H9 (cell line): ENCODE data around the gene RTF2. TPM values are rescaled to one million over a fixed set of nuclear protein-coding genes. Genes with fewer than 3 reads are reported as not detected.

Source experiments
- DNase-seq: peaks from one replicate; pipeline ENCODE4 v3.0.0-alpha.2; 2017
- H2AFZ ChIP-seq: one replicate; pipeline ENCODE4 v1.6.1; 2013; ENCODE audit warnings: mild to moderate bottlenecking, low read length, control low read depth, moderate library complexity
- H2AK5ac ChIP-seq: 2 replicates; pipeline ENCODE4 v1.6.1; 2013; ENCODE audit warnings: low read length, control low read depth, mixed read lengths; ENCODE audit not compliant: insufficient read length
- H2BK120ac ChIP-seq: one replicate; pipeline ENCODE4 v1.6.1; 2013; ENCODE audit warnings: low read depth, mild to moderate bottlenecking, low read length, control low read depth, inconsistent platforms; ENCODE audit not compliant: poor library complexity, severe bottlenecking
- H2BK12ac ChIP-seq: 2 replicates; pipeline ENCODE4 v1.6.1; 2013; ENCODE audit warnings: low read length, control low read depth, mixed read lengths, low read depth; ENCODE audit not compliant: insufficient read length
- H2BK15ac ChIP-seq: 2 replicates; pipeline ENCODE4 v1.6.1; 2013; ENCODE audit warnings: low read depth, low read length, control low read depth
- H2BK20ac ChIP-seq: one replicate; pipeline ENCODE4 v1.6.1; 2013; ENCODE audit warnings: low read depth, mild to moderate bottlenecking, low read length, control low read depth, inconsistent platforms; ENCODE audit not compliant: poor library complexity, severe bottlenecking
- H2BK5ac ChIP-seq: 2 replicates; pipeline ENCODE4 v1.6.1; 2013; ENCODE audit warnings: low read length, control low read depth, mixed read lengths; ENCODE audit not compliant: insufficient read length
- H3K14ac ChIP-seq: 2 replicates; pipeline ENCODE4 v1.6.1; 2013; ENCODE audit warnings: low read length, control low read depth; ENCODE audit not compliant: insufficient read depth
- H3K18ac ChIP-seq: 2 replicates; pipeline ENCODE4 v1.6.1; 2013; ENCODE audit warnings: low read depth, mild to moderate bottlenecking, mixed read lengths, low read length, control low read depth; ENCODE audit not compliant: insufficient read length
- H3K23ac ChIP-seq: 2 replicates; pipeline ENCODE4 v1.6.1; 2013; ENCODE audit warnings: low read length, control low read depth, mixed read lengths, low read depth; ENCODE audit not compliant: insufficient read length
- H3K23me2 ChIP-seq: 2 replicates; pipeline ENCODE4 v1.6.1; 2013; ENCODE audit warnings: low read depth, mild to moderate bottlenecking, mixed read lengths, low read length, control low read depth; ENCODE audit not compliant: insufficient read length, poor library complexity, severe bottlenecking
- H3K27ac ChIP-seq: 2 replicates; pipeline ENCODE4 v1.5.1; 2013; ENCODE audit warnings: low read length, control low read depth, mixed read lengths, low read depth; ENCODE audit not compliant: insufficient read length
- H3K27me3 ChIP-seq: 2 replicates; pipeline ENCODE4 v1.6.1; 2013; ENCODE audit warnings: low read length, control low read depth, inconsistent platforms; ENCODE audit not compliant: insufficient read depth
- H3K4ac ChIP-seq: 2 replicates; pipeline ENCODE4 v1.6.1; 2013; ENCODE audit warnings: low read depth, mild to moderate bottlenecking, control low read depth, inconsistent platforms, low read length, moderate library complexity
- H3K4me1 ChIP-seq: 2 replicates; pipeline ENCODE4 v1.6.1; 2013; ENCODE audit warnings: low read length, control low read depth, inconsistent platforms; ENCODE audit not compliant: insufficient read depth
- H3K4me2 ChIP-seq: 2 replicates; pipeline ENCODE4 v1.6.1; 2013; ENCODE audit warnings: low read length, control low read depth, mixed read lengths; ENCODE audit not compliant: insufficient read length, insufficient read depth
- H3K56ac ChIP-seq: 2 replicates; pipeline ENCODE4 v1.6.1; 2013; ENCODE audit warnings: low read depth, mild to moderate bottlenecking, mixed read lengths, low read length, control low read depth; ENCODE audit not compliant: insufficient read length
- H3K79me1 ChIP-seq: 2 replicates; pipeline ENCODE4 v1.6.1; 2013; ENCODE audit warnings: low read depth, mild to moderate bottlenecking, moderate library complexity, low read length, control low read depth, inconsistent platforms; ENCODE audit not compliant: insufficient read depth, poor library complexity, severe bottlenecking
- H3K79me2 ChIP-seq: 2 replicates; pipeline ENCODE4 v1.6.1; 2013; ENCODE audit warnings: low read length, control low read depth, inconsistent platforms; ENCODE audit not compliant: insufficient read depth
- H3K9ac ChIP-seq: 2 replicates; pipeline ENCODE4 v1.6.1; 2013; ENCODE audit warnings: low read length, control low read depth, mixed read lengths; ENCODE audit not compliant: insufficient read length; ENCODE audit errors: extremely low read depth
- H3K9me3 ChIP-seq: one replicate; pipeline ENCODE4 v1.6.1; 2013; ENCODE audit warnings: low read depth, low read length, inconsistent platforms; ENCODE audit not compliant: control insufficient read depth
- H3T11ph ChIP-seq: one replicate; pipeline ENCODE4 v1.6.1; 2013; ENCODE audit warnings: mild to moderate bottlenecking, low read length, control low read depth, inconsistent platforms
- H4K20me1 ChIP-seq: one replicate; pipeline ENCODE4 v1.6.1; 2013; ENCODE audit not compliant: control insufficient read depth, insufficient read length, insufficient read depth
- H4K5ac ChIP-seq: 2 replicates; pipeline ENCODE4 v1.6.1; 2013; ENCODE audit warnings: low read depth, mild to moderate bottlenecking, mixed read lengths, low read length, control low read depth; ENCODE audit not compliant: insufficient read length
- H4K8ac ChIP-seq: replicated peaks from 2 replicates; pipeline ENCODE4 v1.6.1; 2013; ENCODE audit warnings: low read length, control low read depth, mixed read lengths, low read depth; ENCODE audit not compliant: insufficient read length
- H4K91ac ChIP-seq: 2 replicates; pipeline ENCODE4 v1.6.1; 2013; ENCODE audit warnings: low read depth, mild to moderate bottlenecking, moderate library complexity, mixed read lengths, low read length, control low read depth; ENCODE audit not compliant: insufficient read length
- H3K27ac Mint-ChIP-seq, 3 experiments: 2 replicates in 2 of 3; 3 replicates in 1 of 3; pipeline ENCODE4 v1.8.0; 2020 to 2021; ENCODE audit warnings: mixed read lengths in 3 of 3, mild to moderate bottlenecking in 1 of 3, moderate library complexity in 1 of 3
- H3K27me3 Mint-ChIP-seq: 2 replicates; pipeline ENCODE4 v1.8.0; 2021; ENCODE audit warnings: low read depth, mild to moderate bottlenecking, moderate library complexity, mixed read lengths
- H3K36me3 Mint-ChIP-seq, 3 experiments: 2 replicates in 2 of 3; 3 replicates in 1 of 3; pipeline ENCODE4 v1.8.0; 2020 to 2021; ENCODE audit warnings: low read depth in 3 of 3, mixed read lengths in 3 of 3; ENCODE audit not compliant: insufficient read depth in 1 of 3
- H3K4me1 Mint-ChIP-seq, 2 experiments: 2 replicates each; pipeline ENCODE4 v1.8.0; 2020; ENCODE audit warnings: mixed read lengths in 2 of 2
- H3K4me3 Mint-ChIP-seq, 2 experiments: 2 replicates in 1 of 2; 3 replicates in 1 of 2; pipeline ENCODE4 v1.8.0; 2020 to 2021; ENCODE audit warnings: mild to moderate bottlenecking in 2 of 2, mixed read lengths in 2 of 2, moderate library complexity in 1 of 2
- H3K9me3 Mint-ChIP-seq, 2 experiments: 2 replicates in 1 of 2; 3 replicates in 1 of 2; pipeline ENCODE4 v1.8.0; 2020; ENCODE audit warnings: mild to moderate bottlenecking in 2 of 2, mixed read lengths in 2 of 2, moderate library complexity in 1 of 2
- WGBS: extraction: QIAGEN DNeasy Blood & Tissue Kit; methylation state at CpG from one replicate; pipeline ENCODE4 v1.1.7; 2013; ENCODE audit warnings: missing lambda C conversion rate, low lambda C conversion rate, mixed read lengths; ENCODE audit not compliant: insufficient read length; ENCODE audit errors: extremely low coverage; 5-methylcytosine and 5-hydroxymethylcytosine counted together
- total RNA-seq: library from RNA; stranded (reverse); gene quantifications from 2 replicates; pipeline ENCODE4 v1.2.1, GENCODE V29; 2021
- TF ChIP-seq, protein P1 (sequence below): fragments of 200-600 bp; sonication (generic); conservative IDR thresholded peaks from 3 replicates; pipeline ENCODE4 v1.8.0; 2021; ENCODE audit warnings: antibody characterized with exemption, mild to moderate bottlenecking

Gene RTF2
- total RNA-seq, 1 experiment from 2014 or later = 62.6 TPM

- H3T11ph ChIP-seq = no peak overlapping the region
- H3K79me2 ChIP-seq = no peaks in the 10 kb centered on the region
- no peak overlapping the region for H3K27ac ChIP-seq
- H2AFZ ChIP-seq = no peak overlapping the region
- H3K23me2 ChIP-seq = no peaks in the 10 kb centered on the region
- no peaks in the 10 kb centered on the region; a peak in 1 of 4 replicates for H3K4me1 Mint-ChIP-seq
- peaks cover 17 to 19% of the 10 kb centered on the region in 2 experiments for H3K9me3 Mint-ChIP-seq
- no peak overlapping the region for H3K14ac ChIP-seq
- TF ChIP-seq, protein P1, sequence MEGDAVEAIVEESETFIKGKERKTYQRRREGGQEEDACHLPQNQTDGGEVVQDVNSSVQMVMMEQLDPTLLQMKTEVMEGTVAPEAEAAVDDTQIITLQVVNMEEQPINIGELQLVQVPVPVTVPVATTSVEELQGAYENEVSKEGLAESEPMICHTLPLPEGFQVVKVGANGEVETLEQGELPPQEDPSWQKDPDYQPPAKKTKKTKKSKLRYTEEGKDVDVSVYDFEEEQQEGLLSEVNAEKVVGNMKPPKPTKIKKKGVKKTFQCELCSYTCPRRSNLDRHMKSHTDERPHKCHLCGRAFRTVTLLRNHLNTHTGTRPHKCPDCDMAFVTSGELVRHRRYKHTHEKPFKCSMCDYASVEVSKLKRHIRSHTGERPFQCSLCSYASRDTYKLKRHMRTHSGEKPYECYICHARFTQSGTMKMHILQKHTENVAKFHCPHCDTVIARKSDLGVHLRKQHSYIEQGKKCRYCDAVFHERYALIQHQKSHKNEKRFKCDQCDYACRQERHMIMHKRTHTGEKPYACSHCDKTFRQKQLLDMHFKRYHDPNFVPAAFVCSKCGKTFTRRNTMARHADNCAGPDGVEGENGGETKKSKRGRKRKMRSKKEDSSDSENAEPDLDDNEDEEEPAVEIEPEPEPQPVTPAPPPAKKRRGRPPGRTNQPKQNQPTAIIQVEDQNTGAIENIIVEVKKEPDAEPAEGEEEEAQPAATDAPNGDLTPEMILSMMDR = no peak
- no peak overlapping the region for H3K18ac ChIP-seq
- no peak overlapping the region for H2BK5ac ChIP-seq
- no peak overlapping the region for H3K4me2 ChIP-seq
- H2BK120ac ChIP-seq = no peak overlapping the region
- no peak overlapping the region for H3K9ac ChIP-seq
- no peak overlapping the region for H2BK12ac ChIP-seq
- no peaks in the 10 kb centered on the region for H3K27me3 ChIP-seq
- H3K36me3 Mint-ChIP-seq = peaks cover 39 to 59% (median 56%) of the 10 kb centered on the region in 3 experiments
- no peak overlapping the region for H3K56ac ChIP-seq
- H3K9me3 ChIP-seq = no peaks in the 10 kb centered on the region
- H4K20me1 ChIP-seq = no peaks in the 10 kb centered on the region
- H3K4me1 ChIP-seq = no peaks in the 10 kb centered on the region
- no peak overlapping the region for H3K4ac ChIP-seq
- H2BK20ac ChIP-seq = no peak overlapping the region
- WGBS = no CpG with 5 or more reads among the region's 7 CpGs
- H4K8ac ChIP-seq = no peak overlapping the region
- H2AK5ac ChIP-seq = no peak overlapping the region
- peaks cover 3% of the 10 kb centered on the region for H3K27me3 Mint-ChIP-seq
- H3K27ac Mint-ChIP-seq = no peak overlapping the region
- H3K23ac ChIP-seq = no peak overlapping the region
- no peak for DNase-seq
- H4K91ac ChIP-seq = no peak overlapping the region
- H3K79me1 ChIP-seq = no peaks in the 10 kb centered on the region
- no peak overlapping the region for H4K5ac ChIP-seq
- H2BK15ac ChIP-seq = no peak overlapping the region
- H3K4me3 Mint-ChIP-seq = no peak overlapping the region
Observed at GRCh38 chr20:56517211-56517610, 48.8 kb downstream of the RTF2 start.
